ENCODE results near the gene CRYGN. TPM values are rescaled to one million over a fixed set of nuclear protein-coding genes. Genes with fewer than 3 reads are reported as not detected.

CRYGN gene
- total RNA-seq, 1 experiment from 2014 or later = 1.2 TPM

DNA sequence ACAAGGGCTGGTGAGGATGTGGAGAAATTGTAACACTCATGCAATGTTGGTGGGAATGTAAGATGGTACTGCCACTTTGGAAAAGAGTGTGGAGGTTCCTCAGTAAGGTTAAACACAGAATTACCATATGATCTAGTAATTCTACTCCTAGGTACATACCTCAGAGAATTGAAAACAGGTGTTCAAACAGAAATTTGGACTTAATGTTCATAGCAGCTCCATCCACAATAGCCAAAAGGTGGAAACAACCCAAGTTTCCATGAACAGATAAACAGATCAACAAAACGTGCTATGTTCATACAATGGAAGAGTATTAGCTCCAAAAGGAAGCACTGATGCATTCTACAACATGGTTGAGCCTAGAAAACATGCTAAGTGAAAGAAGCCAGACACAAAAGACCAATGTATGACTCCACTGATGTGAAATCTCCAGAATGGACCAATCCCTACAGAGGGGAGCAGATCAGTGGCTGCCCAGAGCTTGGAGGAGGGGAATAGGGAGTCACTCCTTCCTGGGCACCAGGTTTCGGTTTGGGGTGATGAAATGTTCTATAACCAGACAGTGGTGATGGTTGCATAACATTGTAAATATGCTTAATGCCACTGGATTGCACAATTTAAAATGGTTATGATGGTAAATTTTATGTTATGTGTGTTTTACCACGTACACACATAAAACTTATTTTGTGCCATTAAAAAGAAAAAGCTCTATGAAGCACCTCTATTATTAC lies 24.4 kb downstream of the CRYGN start:
- no peak overlapping the region for H3K4me3 ChIP-seq (ENCODE audit: insufficient read depth, low read depth, low read length)
- no peak for DNase-seq
- H3K36me3 ChIP-seq (replicated peaks; ENCODE audit: control insufficient read depth, insufficient read depth, low read length) = no peaks in the 10 kb centered on the region
- peaks cover 18% of the 10 kb centered on the region for H3K27me3 ChIP-seq (ENCODE audit: control insufficient read depth, insufficient read depth, low read length)

DNA sequence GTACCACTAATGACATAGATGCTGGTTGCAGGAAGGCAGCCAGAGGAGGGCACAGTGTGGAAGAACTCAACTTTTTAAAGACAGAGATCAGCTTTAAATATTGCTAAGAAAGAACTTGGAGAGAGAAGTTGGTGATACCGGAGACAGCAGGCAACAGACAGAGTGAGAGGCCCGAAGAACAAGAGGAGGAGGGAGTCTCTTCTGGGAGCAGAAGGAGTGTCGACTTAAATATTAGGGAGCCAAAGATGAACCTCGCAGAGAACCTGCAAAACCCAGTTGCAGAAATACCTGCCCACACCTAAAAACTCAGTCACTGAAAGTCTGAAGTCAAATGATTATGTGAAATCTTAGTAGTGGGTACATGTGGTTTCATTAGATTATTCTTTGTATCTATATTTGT lies 26.7 kb downstream of the CRYGN start:
- H3K27me3 ChIP-seq (ENCODE audit: control insufficient read depth, insufficient read depth, low read length) = peaks cover 16% of the 10 kb centered on the region; the same call in 1 of the 2 replicates
- DNase-seq = no peak

GRCh38 chr7:151412318-151412717 lies 27.6 kb downstream of the CRYGN start:
- H3K27me3 ChIP-seq (ENCODE audit: control insufficient read depth, insufficient read depth, low read length) = peaks cover 16% of the 10 kb centered on the region; the same call in 1 of the 2 replicates
- H3K36me3 ChIP-seq (replicated peaks; ENCODE audit: control insufficient read depth, insufficient read depth, low read length) = peaks cover 2% of the 10 kb centered on the region; the same call in 1 of the 2 replicates
- no peak overlapping the region for H3K4me3 ChIP-seq (ENCODE audit: insufficient read depth, low read depth, low read length)
- no peak for DNase-seq

More for the DNA sequence above, 26.7 kb downstream of the CRYGN start:
- no peak overlapping the region for H3K4me3 ChIP-seq (ENCODE audit: insufficient read depth, low read depth, low read length)
- H3K36me3 ChIP-seq (replicated peaks; ENCODE audit: control insufficient read depth, insufficient read depth, low read length) = no peaks in the 10 kb centered on the region

GRCh38 chr7:151411551-151411950 lies 28.4 kb downstream of the CRYGN start:
- H3K4me3 ChIP-seq (ENCODE audit: insufficient read depth, low read depth, low read length) = no peak overlapping the region
- peak; percentile 43 for DNase-seq
- H3K36me3 ChIP-seq (replicated peaks; ENCODE audit: control insufficient read depth, insufficient read depth, low read length) = peaks cover 3% of the 10 kb centered on the region
- H3K27me3 ChIP-seq (ENCODE audit: control insufficient read depth, insufficient read depth, low read length) = peaks cover 13% of the 10 kb centered on the region; the same call in 1 of the 2 replicates

DNA sequence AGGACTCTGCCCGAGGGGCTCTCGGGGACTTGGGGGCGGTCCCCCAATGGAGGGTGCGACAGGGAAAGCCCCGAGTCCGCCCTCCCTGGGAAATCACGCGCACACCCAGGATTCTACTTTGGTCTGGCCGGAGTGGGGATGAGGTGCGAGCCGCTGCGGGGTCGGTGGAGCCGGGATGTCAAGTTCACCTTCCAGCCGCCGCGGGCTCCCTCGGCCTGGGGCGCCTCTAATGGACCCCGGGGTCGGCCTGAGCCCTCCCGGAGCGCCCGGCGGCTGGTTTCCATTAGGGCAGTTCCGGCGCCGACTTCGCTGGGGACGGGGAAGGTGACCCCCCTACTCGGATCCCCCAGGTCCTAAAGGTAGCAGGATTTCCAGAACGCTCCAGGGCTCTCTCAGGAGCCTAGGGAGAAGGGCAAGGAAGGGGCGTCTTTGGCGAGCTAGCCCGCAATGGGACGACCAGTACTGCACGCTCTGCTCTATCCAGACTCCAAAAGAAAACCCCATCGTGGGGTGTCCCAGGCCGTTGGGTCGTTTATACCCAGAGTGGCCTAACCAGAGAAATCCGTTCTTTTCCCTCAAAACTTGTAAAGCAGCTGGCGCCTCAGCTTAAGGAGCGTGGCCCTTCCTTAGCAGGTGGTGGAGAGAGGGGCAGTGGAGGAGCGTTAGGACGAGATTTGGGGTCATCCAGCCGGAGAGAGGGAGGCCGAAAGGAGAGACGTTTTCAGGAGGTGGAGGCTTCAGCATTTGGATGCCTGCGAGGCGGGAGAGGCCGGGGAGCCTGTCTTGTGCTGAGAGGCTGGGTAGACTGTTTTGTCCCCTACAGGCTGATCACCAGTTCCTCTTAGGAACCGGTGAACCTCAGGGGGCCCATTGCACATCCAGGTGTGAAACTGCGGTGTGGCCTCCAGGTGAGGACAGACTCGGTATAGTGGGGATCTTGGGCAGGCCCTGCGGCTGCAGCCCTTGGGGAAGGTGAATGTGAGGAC lies 29.2 kb downstream of the CRYGN start:
- peaks cover 3% of the 10 kb centered on the region for H3K36me3 ChIP-seq (replicated peaks; ENCODE audit: control insufficient read depth, insufficient read depth, low read length)
- DNase-seq = peak; percentile 88
- H3K27me3 ChIP-seq (ENCODE audit: control insufficient read depth, insufficient read depth, low read length) = peaks cover 13% of the 10 kb centered on the region; the same call in 1 of the 2 replicates
- peak overlapping the region; percentile 87 for H3K4me3 ChIP-seq (ENCODE audit: insufficient read depth, low read depth, low read length)

DNA sequence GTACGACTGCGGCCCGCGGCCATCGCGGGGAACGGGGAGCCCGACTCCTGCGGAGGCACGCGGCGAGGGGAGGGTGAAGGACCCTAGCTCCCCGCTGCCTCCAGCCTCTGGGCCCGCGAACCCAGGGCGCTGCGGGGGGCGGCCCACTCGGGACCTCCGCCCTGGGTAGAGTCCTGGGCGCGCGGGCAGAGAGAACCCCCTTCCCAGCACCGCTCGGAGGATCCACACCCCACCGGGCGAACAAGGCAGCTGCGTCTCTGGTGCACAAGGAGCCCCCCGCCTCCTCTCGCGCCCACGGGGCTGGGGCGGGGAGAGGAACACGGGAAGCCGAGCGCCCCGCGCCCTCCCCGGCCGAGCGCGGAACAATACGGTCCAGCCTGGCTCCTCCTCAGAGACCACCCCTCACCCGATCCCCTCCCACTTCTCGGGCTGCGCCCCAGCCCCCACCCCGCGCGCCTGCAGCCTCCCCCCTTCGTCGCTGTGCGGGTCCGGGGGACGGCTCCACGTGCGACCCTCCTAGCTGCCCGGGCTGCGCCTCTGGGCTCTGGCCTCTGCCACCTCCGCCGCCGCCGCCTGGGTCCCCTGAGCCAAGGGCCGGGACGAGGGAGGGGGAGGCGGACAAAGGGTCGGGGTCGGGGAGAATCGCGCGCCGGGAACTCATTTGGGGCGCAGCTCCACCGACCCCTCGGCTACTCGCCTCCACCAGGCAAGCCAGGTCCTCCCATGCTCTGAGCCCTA lies 30.1 kb downstream of the CRYGN start, which contains the start of gene WDR86:
WDR86 (minus strand) TSS at position 372 of the 738 bp plus-strand sequence. CDS start 449 bp downstream, outside the sequence.
- Histone ChIP-seq H3K36me3 (replicated peaks; ENCODE audit: control insufficient read depth, insufficient read depth, low read length) (peaks cover 3% of the 10 kb centered on the region), H3K4me3 (ENCODE audit: insufficient read depth, low read depth, low read length) (peak within 1 kb of the TSS; percentile 87), H3K27me3 (ENCODE audit: control insufficient read depth, insufficient read depth, low read length) (peaks cover 13% of the 10 kb centered on the region; the same call in 1 of the 2 replicates)
- peak; percentile 94 for DNase-seq

GRCh38 chr7:151408839-151409666 lies 30.9 kb downstream of the CRYGN start:
- peaks cover 13% of the 10 kb centered on the region; the same call in 1 of the 2 replicates for H3K27me3 ChIP-seq (ENCODE audit: control insufficient read depth, insufficient read depth, low read length)
- DNase-seq = peak; percentile 87
- H3K36me3 ChIP-seq (replicated peaks; ENCODE audit: control insufficient read depth, insufficient read depth, low read length) = peaks cover 3% of the 10 kb centered on the region
- H3K4me3 ChIP-seq (ENCODE audit: insufficient read depth, low read depth, low read length) = peak overlapping the region; percentile 87

- Histone ChIP-seq H3K4me3 (ENCODE audit: insufficient read depth, low read depth, low read length) (peak overlapping the region; percentile 87), H3K36me3 (replicated peaks; ENCODE audit: control insufficient read depth, insufficient read depth, low read length) (peaks cover 3% of the 10 kb centered on the region), H3K27me3 (ENCODE audit: control insufficient read depth, insufficient read depth, low read length) (peaks cover 13% of the 10 kb centered on the region; the same call in 1 of the 2 replicates)
- DNase-seq = no peak
Observed at GRCh38 chr7:151408498-151408838, 31.5 kb downstream of the CRYGN start.

DNA sequence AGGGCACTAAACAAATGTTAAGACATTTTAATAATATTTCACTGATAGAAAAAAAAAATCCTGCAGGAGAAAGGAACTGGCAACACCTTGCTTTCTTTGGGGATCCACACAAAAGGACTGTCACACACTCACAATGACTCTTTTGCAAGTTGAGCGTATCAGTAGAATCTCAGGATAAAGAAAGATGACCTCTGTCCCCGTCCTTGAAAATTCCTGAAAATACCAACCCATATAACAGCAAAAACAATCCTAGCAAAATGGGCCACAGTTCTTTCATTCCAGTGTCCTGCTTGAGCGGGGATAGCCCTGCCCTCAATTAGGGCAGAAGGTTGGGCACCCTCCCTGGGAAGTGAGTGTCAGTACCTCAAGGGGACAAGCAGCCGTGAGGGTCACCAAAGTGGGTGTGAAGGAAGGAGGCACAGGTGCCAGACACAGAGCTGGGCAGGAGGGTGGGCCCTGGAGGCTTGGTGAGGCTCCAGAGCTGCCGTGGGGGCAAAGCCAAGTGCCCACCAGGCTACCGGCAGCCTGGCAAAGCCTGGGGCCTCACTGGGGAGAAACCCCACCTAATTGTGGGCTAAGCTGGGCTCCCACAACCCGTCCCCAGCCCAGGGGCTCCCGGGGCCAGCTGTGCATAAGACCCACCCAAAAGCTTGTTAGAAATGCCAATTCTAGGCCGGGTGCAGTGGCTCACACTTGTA lies 32.9 kb downstream of the CRYGN start:
- DNase-seq = peak; percentile 43

DNA sequence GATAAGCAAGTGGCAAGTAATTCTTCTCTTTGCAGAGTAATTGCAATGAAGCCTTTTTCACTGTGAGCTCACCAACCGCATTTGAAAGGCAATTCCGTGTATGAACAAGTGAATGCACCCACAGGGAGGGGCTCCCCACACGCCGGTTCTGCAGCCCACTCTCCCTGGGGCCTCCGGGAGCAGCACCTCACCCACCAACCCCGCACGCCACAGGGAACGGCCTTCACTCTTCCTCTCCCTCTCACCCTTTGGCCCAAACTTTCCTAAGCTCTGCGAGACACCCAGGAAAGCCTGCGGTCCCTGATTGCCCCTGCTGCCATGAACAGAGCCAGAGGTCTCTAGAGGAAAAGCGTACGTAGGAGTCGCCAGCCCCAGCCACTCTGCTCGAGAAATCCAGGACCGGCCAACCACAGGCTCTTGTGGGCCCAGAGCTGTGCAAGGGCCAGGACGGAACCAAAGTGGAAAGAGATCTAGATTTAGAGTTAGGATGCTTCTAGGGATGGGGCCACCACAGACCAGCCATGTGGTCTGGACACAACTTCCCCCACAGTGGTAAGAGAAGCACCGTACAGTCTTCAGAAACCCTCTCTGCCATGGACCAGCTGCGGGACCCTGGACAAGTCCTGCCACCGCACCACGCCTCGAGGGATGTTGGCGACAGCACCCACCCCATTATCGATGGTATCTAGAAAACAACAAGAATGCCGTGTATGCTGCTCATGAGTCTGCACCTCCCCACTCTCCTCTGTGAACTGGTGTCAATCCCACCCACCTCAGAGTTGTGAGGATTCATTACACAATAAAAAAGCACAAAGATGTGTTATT lies 33.7 kb downstream of the CRYGN start:
- Histone ChIP-seq H3K36me3 (replicated peaks; ENCODE audit: control insufficient read depth, insufficient read depth, low read length) (peaks cover 3% of the 10 kb centered on the region), H3K4me3 (ENCODE audit: insufficient read depth, low read depth, low read length) (no peak overlapping the region), H3K27me3 (ENCODE audit: control insufficient read depth, insufficient read depth, low read length) (peaks cover 5% of the 10 kb centered on the region; the same call in 1 of the 2 replicates)
- peak; percentile 46 for DNase-seq

More for the DNA sequence above, 32.9 kb downstream of the CRYGN start:
- Histone ChIP-seq H3K27me3 (ENCODE audit: control insufficient read depth, insufficient read depth, low read length) (peaks cover 12% of the 10 kb centered on the region; the same call in 1 of the 2 replicates), H3K4me3 (ENCODE audit: insufficient read depth, low read depth, low read length) (no peak overlapping the region), H3K36me3 (replicated peaks; ENCODE audit: control insufficient read depth, insufficient read depth, low read length) (peaks cover 3% of the 10 kb centered on the region)

DNA sequence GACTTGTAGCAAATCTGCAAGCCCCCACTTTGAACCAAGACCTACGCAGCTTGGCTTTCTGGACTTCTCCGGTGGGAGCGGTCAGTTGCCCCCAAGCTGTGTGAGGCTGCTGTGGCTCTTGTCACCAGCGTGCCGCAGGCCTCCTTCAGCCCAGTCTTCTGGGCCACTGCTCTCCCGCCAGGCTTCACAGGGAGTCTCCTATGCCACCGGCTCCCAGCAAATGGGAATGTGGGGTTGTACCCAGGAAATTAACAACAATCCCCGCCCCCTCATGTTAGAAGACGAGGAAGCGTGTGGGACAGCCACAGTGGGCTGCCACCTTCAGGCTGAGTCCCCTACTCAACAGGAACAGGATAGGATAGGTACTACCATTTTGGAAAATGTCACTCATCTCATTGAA lies 34.4 kb downstream of the CRYGN start:
- H3K27me3 ChIP-seq (ENCODE audit: control insufficient read depth, insufficient read depth, low read length) = no peaks in the 10 kb centered on the region
- H3K36me3 ChIP-seq (replicated peaks; ENCODE audit: control insufficient read depth, insufficient read depth, low read length) = peaks cover 3% of the 10 kb centered on the region
- H3K4me3 ChIP-seq (ENCODE audit: insufficient read depth, low read depth, low read length) = no peak overlapping the region
- DNase-seq = peak; percentile 55

DNA sequence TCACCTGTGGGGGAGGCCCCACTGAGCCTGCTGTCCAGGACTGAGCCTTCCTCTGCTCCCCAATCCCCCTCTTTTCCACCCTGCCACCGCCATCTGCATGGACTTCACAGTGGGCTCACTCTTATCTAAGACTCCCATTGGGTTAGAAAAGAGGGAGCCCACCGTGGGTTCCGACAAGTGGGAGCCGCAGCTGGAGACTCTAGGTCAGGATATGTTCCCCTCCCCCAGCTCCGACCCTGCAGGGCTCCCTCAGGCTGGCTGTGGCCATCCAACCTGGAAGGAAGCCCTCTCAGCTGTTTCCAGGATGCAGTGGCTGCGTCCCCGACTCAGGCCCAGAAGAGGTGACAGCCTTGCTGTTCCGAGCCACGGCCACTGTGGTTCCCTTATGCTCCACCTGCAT lies 34.9 kb downstream of the CRYGN start:
- H3K27me3 ChIP-seq (ENCODE audit: control insufficient read depth, insufficient read depth, low read length) = no peaks in the 10 kb centered on the region
- peak; percentile 59 for DNase-seq
- peaks cover 3% of the 10 kb centered on the region for H3K36me3 ChIP-seq (replicated peaks; ENCODE audit: control insufficient read depth, insufficient read depth, low read length)
- no peak overlapping the region for H3K4me3 ChIP-seq (ENCODE audit: insufficient read depth, low read depth, low read length)

Data from H7 (cell line).